ENCODE measurements around the gene NFASC. TPM values are rescaled to one million over a fixed set of nuclear protein-coding genes. Genes with fewer than 3 reads are reported as not detected.

Gene NFASC
- total RNA-seq, 2 donors from 2014 or later, result 4.4 to 7.6 TPM

GRCh38 chr1:205061665-205062069 is 191.0 kb downstream of the NFASC start:
- Histone ChIP-seq H3K9me3 (no peaks in the 10 kb centered on the region), H3K36me3 (replicated peaks in 1 of 2; ENCODE audit: insufficient read depth in 1 of 2, low read depth in 2 of 2) (no peaks in the 10 kb centered on the region), H3K4me1 (peaks cover 6% of the 10 kb centered on the region), H3K27me3 (no peaks in the 10 kb centered on the region), H3K27ac (no peak overlapping the region), H3K4me3 (no peak overlapping the region)
- WGBS, 2 donors, result 6 to 28% methylated on average over 3 to 13 of the region's 13 CpGs
- ATAC-seq (peak; percentile 79), DNase-seq (peak; percentile 78 to 86 (median 83))
- intact Hi-C loops (cut with DNase I), result no loop called here
- TF ChIP-seq CTCF (IDR thresholded peaks at IDR 0.05), result peak; percentile 74 to 94 (median 86)
- no peak for TF ChIP-seq POLR2A (IDR thresholded peaks at IDR 0.05)

GRCh38 chr1:205062319-205062718 is 191.7 kb downstream of the NFASC start:
- Histone ChIP-seq H3K27ac (no peak overlapping the region), H3K36me3 (replicated peaks in 1 of 2; ENCODE audit: insufficient read depth in 1 of 2, low read depth in 2 of 2) (no peaks in the 10 kb centered on the region), H3K27me3 (no peaks in the 10 kb centered on the region), H3K9me3 (no peaks in the 10 kb centered on the region), H3K4me1 (peaks cover 6% of the 10 kb centered on the region), H3K4me3 (no peak overlapping the region)
- 77 to 84% methylated on average over 8 of the region's 8 CpGs for WGBS, 2 donors
- DNase-seq (no peak), ATAC-seq (no peak)
- intact Hi-C loops (cut with DNase I), result no loop called here
- TF ChIP-seq CTCF (IDR thresholded peaks at IDR 0.05) (no peak), POLR2A (IDR thresholded peaks at IDR 0.05) (no peak)

GRCh38 chr1:205062895-205063294 is 192.2 kb downstream of the NFASC start:
- TF ChIP-seq POLR2A (IDR thresholded peaks at IDR 0.05), result no peak
- TF ChIP-seq CTCF (IDR thresholded peaks at IDR 0.05), result no peak
- H3K27me3 ChIP-seq, result no peaks in the 10 kb centered on the region
- no peak overlapping the region for H3K27ac ChIP-seq
- no peaks in the 10 kb centered on the region for H3K36me3 ChIP-seq (replicated peaks in 1 of 2; ENCODE audit: insufficient read depth in 1 of 2, low read depth in 2 of 2)
- H3K4me3 ChIP-seq, result no peak overlapping the region
- peaks cover 6% of the 10 kb centered on the region for H3K4me1 ChIP-seq
- DNase-seq, result no peak
- intact Hi-C loops (cut with DNase I), result no loop called here
- ATAC-seq, result no peak
- no peaks in the 10 kb centered on the region for H3K9me3 ChIP-seq
- 84 to 85% methylated on average over 3 of the region's 3 CpGs for whole genome bisulfite sequencing, 2 donors

GRCh38 chr1:205064301-205064700 is 193.6 kb downstream of the NFASC start:
- DNase-seq (no peak), ATAC-seq (no peak)
- Histone ChIP-seq H3K27ac (no peak overlapping the region), H3K9me3 (no peaks in the 10 kb centered on the region), H3K4me1 (peaks cover 11% of the 10 kb centered on the region), H3K4me3 (no peak overlapping the region), H3K36me3 (replicated peaks in 1 of 2; ENCODE audit: insufficient read depth in 1 of 2, low read depth in 2 of 2) (no peaks in the 10 kb centered on the region), H3K27me3 (no peaks in the 10 kb centered on the region)
- TF ChIP-seq POLR2A (IDR thresholded peaks at IDR 0.05) (no peak), CTCF (IDR thresholded peaks at IDR 0.05) (no peak)
- intact Hi-C loops (cut with DNase I), result no loop called here
- 83 to 84% methylated on average over 11 of the region's 11 CpGs for WGBS, 2 donors

GRCh38 chr1:205064741-205065316 is 194.2 kb downstream of the NFASC start:
- H3K36me3 ChIP-seq (replicated peaks in 1 of 2; ENCODE audit: insufficient read depth in 1 of 2, low read depth in 2 of 2), result no peaks in the 10 kb centered on the region
- TF ChIP-seq POLR2A (IDR thresholded peaks at IDR 0.05), result no peak
- TF ChIP-seq CTCF (IDR thresholded peaks at IDR 0.05), result no peak
- ATAC-seq, result no peak
- WGBS, 2 donors, result 77 to 81% methylated on average over 8 to 9 of the region's 9 CpGs
- intact Hi-C loops (cut with DNase I), result no loop called here
- DNase-seq, result no peak
- peaks cover 11% of the 10 kb centered on the region for H3K4me1 ChIP-seq
- no peaks in the 10 kb centered on the region for H3K27me3 ChIP-seq
- no peak overlapping the region for H3K4me3 ChIP-seq
- H3K27ac ChIP-seq, result no peak overlapping the region
- H3K9me3 ChIP-seq, result no peaks in the 10 kb centered on the region
